Neural progenitor cell (in vitro differentiated cells): ENCODE results near the gene FOXO6. TPM values are rescaled to one million over a fixed set of nuclear protein-coding genes. Genes with fewer than 3 reads are reported as not detected.

Experiments
- DNase-seq: peaks from one replicate; pipeline ENCODE4 v3.0.0-alpha.2; 2016; ENCODE audit warnings: low spot score
- H2AFZ ChIP-seq: fragments of 200-600 bp; sonication (generic); replicated peaks from 2 replicates; pipeline ENCODE4 v1.6.1; 2016; ENCODE audit warnings: antibody characterized with exemption
- H3F3A ChIP-seq: fragments of 200-600 bp; sonication (generic); 2 replicates; pipeline ENCODE4 v1.6.1; 2016; ENCODE audit warnings: antibody characterized with exemption, low read depth
- H3K27ac ChIP-seq: fragments of 200-600 bp; sonication (generic); 2 replicates; pipeline ENCODE4 v1.5.1; 2016; ENCODE audit warnings: mild to moderate bottlenecking
- H3K27me3 ChIP-seq: fragments of 200-600 bp; sonication (generic); 2 replicates; pipeline ENCODE4 v1.6.1; 2016; ENCODE audit warnings: mild to moderate bottlenecking, moderate library complexity
- H3K36me3 ChIP-seq: fragments of 200-600 bp; sonication (generic); 2 replicates; pipeline ENCODE4 v1.5.1; 2016
- H3K4me1 ChIP-seq: fragments of 200-600 bp; sonication (generic); 2 replicates; pipeline ENCODE4 v1.6.1; 2016; ENCODE audit warnings: mixed run types
- H3K4me2 ChIP-seq: fragments of 200-600 bp; sonication (generic); 2 replicates; pipeline ENCODE4 v1.6.1; 2016
- H3K4me3 ChIP-seq: fragments of 200-600 bp; sonication (generic); 2 replicates; pipeline ENCODE4 v1.5.1; 2016
- H3K79me2 ChIP-seq: fragments of 200-600 bp; sonication (generic); 2 replicates; pipeline ENCODE4 v1.6.1; 2016; ENCODE audit warnings: low read depth
- H3K9ac ChIP-seq: fragments of 200-600 bp; sonication (generic); 2 replicates; pipeline ENCODE4 v1.6.1; 2016
- H3K9me3 ChIP-seq: fragments of 200-600 bp; sonication (generic); 2 replicates; pipeline ENCODE4 v1.5.1; 2016; ENCODE audit warnings: low read depth
- H4K20me1 ChIP-seq: fragments of 200-600 bp; sonication (generic); 2 replicates; pipeline ENCODE4 v1.6.1; 2016; ENCODE audit warnings: low read depth
- H3K27ac Mint-ChIP-seq: 3 replicates; pipeline ENCODE4 v1.8.0; 2021; ENCODE audit warnings: mixed read lengths
- H3K27me3 Mint-ChIP-seq: 2 replicates; pipeline ENCODE4 v1.8.0; 2022; ENCODE audit warnings: low read depth, mild to moderate bottlenecking, inconsistent platforms, moderate library complexity, mixed read lengths; ENCODE audit not compliant: insufficient read depth
- H3K36me3 Mint-ChIP-seq: 3 replicates; pipeline ENCODE4 v1.8.0; 2021; ENCODE audit warnings: mixed read lengths
- H3K4me1 Mint-ChIP-seq: 3 replicates; pipeline ENCODE4 v1.8.0; 2021; ENCODE audit warnings: mixed read lengths
- H3K4me3 Mint-ChIP-seq: 3 replicates; pipeline ENCODE4 v1.8.0; 2021; ENCODE audit warnings: mild to moderate bottlenecking, moderate library complexity, mixed read lengths
- H3K9me3 Mint-ChIP-seq: 3 replicates; pipeline ENCODE4 v1.8.0; 2020; ENCODE audit warnings: mixed read lengths
- CTCF ChIP-seq: fragments of 200-600 bp; sonication (generic); IDR thresholded peaks from 2 replicates; pipeline ENCODE4 v1.5.1; 2017; ENCODE audit warnings: antibody characterized with exemption, mild to moderate bottlenecking
- EZH2 ChIP-seq: fragments of 200-600 bp; sonication (generic); IDR thresholded peaks from 2 replicates; pipeline ENCODE4 v1.6.1; 2017; ENCODE audit warnings: antibody characterized with exemption, mild to moderate bottlenecking, moderate library complexity
- EZH2phosphoT487 ChIP-seq: fragments of 200-600 bp; sonication (generic); IDR thresholded peaks from 2 replicates; pipeline ENCODE4 v1.6.1; 2017; ENCODE audit warnings: antibody characterized with exemption
- total RNA-seq: library from RNA; depleted of rRNA; stranded (reverse); fragments of >200 nt; gene quantifications from 2 replicates; pipeline ENCODE4 v1.2.3, GENCODE V29; 2015; ENCODE audit warnings: low replicate concordance

FOXO6 gene
- total RNA-seq, 1 donor from 2014 or later = not detected

GRCh38 chr1:41404308-41404761 is 43.1 kb downstream of the FOXO6 start:
- Histone ChIP-seq H3K27me3 (peaks cover 7% of the 10 kb centered on the region), H3K9ac (no peak overlapping the region), H3K4me2 (peak overlapping the region; percentile 28), H3K36me3 (no peaks in the 10 kb centered on the region), H2AFZ (no peak overlapping the region), H3K4me3 (no peak overlapping the region), H3K79me2 (no peaks in the 10 kb centered on the region), H3K9me3 (no peaks in the 10 kb centered on the region), H3K27ac (no peak overlapping the region), H3K4me1 (peaks cover 20% of the 10 kb centered on the region), H3F3A (peaks cover 6% of the 10 kb centered on the region), H4K20me1 (no peaks in the 10 kb centered on the region)
- no peak for TF ChIP-seq EZH2phosphoT487
- TF ChIP-seq EZH2 = no peak
- TF ChIP-seq CTCF = no peak
- no peaks in the 10 kb centered on the region for H3K9me3 Mint-ChIP-seq
- no peak overlapping the region for H3K27ac Mint-ChIP-seq
- DNase-seq = peak; percentile 54
- H3K36me3 Mint-ChIP-seq = no peaks in the 10 kb centered on the region
- H3K4me1 Mint-ChIP-seq = peaks cover 20% of the 10 kb centered on the region
- no peak overlapping the region for H3K4me3 Mint-ChIP-seq
- peaks cover 12% of the 10 kb centered on the region for H3K27me3 Mint-ChIP-seq

GRCh38 chr1:41407664-41408252 is 46.5 kb downstream of the FOXO6 start:
- Histone ChIP-seq H4K20me1 (no peaks in the 10 kb centered on the region), H3K9ac (no peak overlapping the region), H3F3A (no peaks in the 10 kb centered on the region), H3K4me1 (peaks cover 20% of the 10 kb centered on the region), H3K4me3 (no peak overlapping the region), H3K4me2 (peak overlapping the region; percentile 5), H3K27me3 (peaks cover 7% of the 10 kb centered on the region), H2AFZ (no peak overlapping the region), H3K36me3 (no peaks in the 10 kb centered on the region), H3K79me2 (no peaks in the 10 kb centered on the region), H3K9me3 (no peaks in the 10 kb centered on the region), H3K27ac (no peak overlapping the region)
- no peak for TF ChIP-seq EZH2
- TF ChIP-seq CTCF = no peak
- TF ChIP-seq EZH2phosphoT487 = no peak
- H3K27ac Mint-ChIP-seq = no peak overlapping the region
- peak overlapping the region; percentile 11 for H3K4me3 Mint-ChIP-seq
- no peaks in the 10 kb centered on the region for H3K36me3 Mint-ChIP-seq
- H3K27me3 Mint-ChIP-seq = peaks cover 13% of the 10 kb centered on the region
- DNase-seq = no peak
- no peaks in the 10 kb centered on the region for H3K9me3 Mint-ChIP-seq
- H3K4me1 Mint-ChIP-seq = peaks cover 18% of the 10 kb centered on the region

GRCh38 chr1:41408691-41409090 is 47.5 kb downstream of the FOXO6 start:
- Histone ChIP-seq H3K79me2 (no peaks in the 10 kb centered on the region), H3K4me3 (no peak overlapping the region), H4K20me1 (no peaks in the 10 kb centered on the region), H3K4me1 (peaks cover 28% of the 10 kb centered on the region), H3K36me3 (no peaks in the 10 kb centered on the region), H3K27ac (no peak overlapping the region), H3F3A (no peaks in the 10 kb centered on the region), H3K9ac (no peak overlapping the region), H2AFZ (no peak overlapping the region), H3K9me3 (no peaks in the 10 kb centered on the region), H3K27me3 (peaks cover 6% of the 10 kb centered on the region), H3K4me2 (no peak overlapping the region)
- TF ChIP-seq EZH2phosphoT487 = no peak
- no peak for TF ChIP-seq CTCF
- TF ChIP-seq EZH2 = no peak
- Mint-ChIP-seq H3K27ac (no peak overlapping the region), H3K9me3 (no peaks in the 10 kb centered on the region), H3K36me3 (no peaks in the 10 kb centered on the region), H3K4me3 (no peak overlapping the region), H3K27me3 (peaks cover 13% of the 10 kb centered on the region), H3K4me1 (peaks cover 18% of the 10 kb centered on the region)
- DNase-seq = no peak
